ENCODE data around the gene PSMD12. TPM values are rescaled to one million over a fixed set of nuclear protein-coding genes. Genes with fewer than 3 reads are reported as not detected.
"Not testable (repeated sequence)": the region's sequence is repeated elsewhere in the genome, so short reads cannot be mapped to it uniquely, and the experiment has no call there.

PSMD12 gene
- total RNA-seq, 1 donor from 2014 or later = 63.2 TPM

- intact Hi-C loops (cut with micrococcal nuclease) = loop anchor here (1.0 to 10.0 kb wide), 3 partner anchors 328 to 1964 kb away; partner anchors contain the start of gene ABCA5
These were observed 5.5 kb downstream of the PSMD12 start for GRCh38 chr17:67360880-67361279.

- intact Hi-C loops (cut with micrococcal nuclease) = loop anchor here (1.0 to 10.0 kb wide), 4 partner anchors 139 to 1965 kb away; partner anchors contain the start of gene ABCA5
These were observed 6.2 kb downstream of the PSMD12 start for GRCh38 chr17:67359960-67360791.

- intact Hi-C loops (cut with micrococcal nuclease) = loop anchor here (1.0 to 2.0 kb wide), 2 partner anchors 8 to 138 kb away; partner anchors contain the start of gene PSMD12
These were observed 7.8 kb downstream of the PSMD12 start for GRCh38 chr17:67358612-67359011.

GRCh38 chr17:67353929-67354574 is 12.3 kb downstream of the PSMD12 start:
- intact Hi-C loops (cut with micrococcal nuclease) = no loop called here

- intact Hi-C loops (cut with micrococcal nuclease) = no loop called here
These were observed 13.2 kb downstream of the PSMD12 start for GRCh38 chr17:67353161-67353560.

GRCh38 chr17:67349420-67349819 is 17.0 kb downstream of the PSMD12 start:
- intact Hi-C loops (cut with micrococcal nuclease) = no loop called here

- intact Hi-C loops (cut with micrococcal nuclease) = no loop called here
These were observed 18.6 kb downstream of the PSMD12 start for GRCh38 chr17:67347826-67348225.

- intact Hi-C loops (cut with micrococcal nuclease) = no loop called here
These were observed 23.1 kb downstream of the PSMD12 start for GRCh38 chr17:67343237-67343636.

- intact Hi-C loops (cut with micrococcal nuclease) = not testable (repeated sequence)
These were observed 28.0 kb downstream of the PSMD12 start for GRCh38 chr17:67338353-67338752.

- intact Hi-C loops (cut with micrococcal nuclease) = no loop called here
These were observed 29.5 kb downstream of the PSMD12 start for GRCh38 chr17:67336859-67337258.

- intact Hi-C loops (cut with micrococcal nuclease) = no loop called here
These were observed 31.0 kb downstream of the PSMD12 start for GRCh38 chr17:67335245-67335835.

- intact Hi-C loops (cut with micrococcal nuclease) = not testable (repeated sequence)
These were observed 34.2 kb downstream of the PSMD12 start for GRCh38 chr17:67332162-67332508.

- intact Hi-C loops (cut with micrococcal nuclease) = not testable (repeated sequence)
These were observed 34.8 kb downstream of the PSMD12 start for GRCh38 chr17:67331381-67332161.

- intact Hi-C loops (cut with micrococcal nuclease) = no loop called here
These were observed 38.4 kb downstream of the PSMD12 start for GRCh38 chr17:67328026-67328425.

- intact Hi-C loops (cut with micrococcal nuclease) = not testable (repeated sequence)
These were observed 39.2 kb downstream of the PSMD12 start for GRCh38 chr17:67326959-67327745.

GRCh38 chr17:67326440-67326839 is 39.9 kb downstream of the PSMD12 start:
- intact Hi-C loops (cut with micrococcal nuclease) = no loop called here

GRCh38 chr17:67324330-67324729 is 42.0 kb downstream of the PSMD12 start:
- intact Hi-C loops (cut with micrococcal nuclease) = no loop called here

- intact Hi-C loops (cut with micrococcal nuclease) = no loop called here
These were observed 42.9 kb downstream of the PSMD12 start for GRCh38 chr17:67323445-67323844.

- intact Hi-C loops (cut with micrococcal nuclease) = no loop called here
These were observed 44.2 kb downstream of the PSMD12 start for GRCh38 chr17:67322042-67322787.

- intact Hi-C loops (cut with micrococcal nuclease) = not testable (repeated sequence)
These were observed 44.9 kb downstream of the PSMD12 start for GRCh38 chr17:67321486-67321885.

Data from T-helper 1 cell treated with Interleukin-12 subunit alpha and Interleukin-12 subunit beta and Interleukin-4 antibody, amounts not matched to agents 30 ng/mL and 1 ng/mL, for 36 hours (primary cell).